OCI-LY3 (cell line): ENCODE results near the gene SGIP1.

Experiments
- CTCF ChIP-seq: fragments of 200-600, 300-600 bp; sonication (generic); IDR thresholded peaks from 2 replicates; pipeline ENCODE4 v1.5.1; 2014; ENCODE audit warnings: antibody characterized with exemption, low read length, low read depth
- EZH2phosphoT487 ChIP-seq: fragments of 200-600 bp; shearing (Covaris generic); IDR thresholded peaks from 2 replicates; pipeline ENCODE4 v1.6.1; 2018; ENCODE audit warnings: antibody characterized with exemption, mixed run types, low read depth

DNA sequence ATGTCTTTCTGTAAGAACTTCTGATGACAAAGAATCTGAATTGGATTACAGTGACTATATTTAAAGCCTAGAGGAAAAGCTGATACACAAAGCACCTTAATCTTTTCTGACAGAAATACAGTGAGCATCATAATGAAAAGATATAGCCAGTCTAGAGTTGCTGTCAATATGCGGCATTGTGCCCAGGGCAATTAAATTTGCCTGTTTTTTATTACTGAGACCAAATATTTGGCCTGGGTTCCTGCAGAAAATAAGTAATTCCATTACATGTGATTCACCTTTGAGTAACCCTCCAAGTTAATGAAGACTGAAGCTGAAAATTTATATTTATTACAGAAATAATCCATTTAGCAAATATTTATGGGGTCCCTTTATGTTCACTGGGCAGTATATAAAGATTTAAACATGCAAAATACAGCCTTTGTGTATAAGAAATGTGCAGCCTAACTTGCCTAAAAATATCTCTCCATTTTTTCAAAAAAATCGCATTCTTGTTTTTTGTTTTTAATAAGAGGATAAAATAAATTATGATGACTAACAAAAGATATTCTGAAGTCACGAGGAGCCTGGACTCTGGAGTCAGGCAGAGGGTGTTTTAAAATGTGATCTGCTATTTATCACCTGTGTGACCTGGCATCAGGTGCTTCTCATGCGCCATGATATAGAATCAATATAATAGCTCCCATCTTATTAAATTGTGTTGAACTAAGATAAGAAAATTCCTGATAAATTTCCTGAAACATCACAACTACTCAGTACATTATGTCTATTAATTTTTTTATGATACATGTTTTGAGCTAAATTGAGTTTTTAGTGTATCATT lies 83.6 kb downstream of the SGIP1 start:
- no peak for TF ChIP-seq CTCF
- TF ChIP-seq EZH2phosphoT487 = no peak
